GM12801 (cell line): ENCODE data around the gene P3H4.

Experiments
- CTCF ChIP-seq: IDR thresholded peaks from one replicate; pipeline ENCODE4 v1.5.1; 2011; ENCODE audit warnings: control low read depth; ENCODE audit not compliant: insufficient read length; ENCODE audit errors: extremely low read depth

Gene P3H4

GRCh38 chr17:41800601-41801373 is 11.0 kb downstream of the P3H4 start:
- no peak for TF ChIP-seq CTCF

- TF ChIP-seq CTCF, result no peak
Measured at GRCh38 chr17:41799366-41799765, 12.4 kb downstream of the P3H4 start.

DNA sequence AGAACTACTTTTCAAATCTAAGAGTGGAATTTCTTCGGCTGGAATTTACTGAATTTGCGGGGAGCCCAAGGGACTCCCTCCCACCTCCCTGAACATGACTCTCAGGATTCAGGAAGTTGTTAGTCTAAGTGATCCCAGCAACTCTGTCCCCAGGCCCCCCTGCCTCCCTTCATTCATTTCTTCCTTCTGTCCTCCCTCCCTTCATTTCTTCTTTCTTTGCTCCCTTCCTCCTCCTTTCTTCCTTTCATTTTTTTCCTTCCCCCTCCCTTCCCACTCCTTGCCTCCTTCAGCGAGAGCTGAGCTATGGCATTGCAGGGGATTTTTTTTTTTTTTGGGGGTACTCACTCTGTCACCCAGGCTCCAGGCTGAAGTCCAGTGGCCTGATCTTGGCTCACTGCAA is 14.4 kb downstream of the P3H4 start:
- TF ChIP-seq CTCF, result no peak

- no peak for TF ChIP-seq CTCF
Measured at GRCh38 chr17:41796121-41796895, 15.4 kb downstream of the P3H4 start.

- TF ChIP-seq CTCF, result no peak
Measured at GRCh38 chr17:41794540-41794975, 17.2 kb downstream of the P3H4 start.

DNA sequence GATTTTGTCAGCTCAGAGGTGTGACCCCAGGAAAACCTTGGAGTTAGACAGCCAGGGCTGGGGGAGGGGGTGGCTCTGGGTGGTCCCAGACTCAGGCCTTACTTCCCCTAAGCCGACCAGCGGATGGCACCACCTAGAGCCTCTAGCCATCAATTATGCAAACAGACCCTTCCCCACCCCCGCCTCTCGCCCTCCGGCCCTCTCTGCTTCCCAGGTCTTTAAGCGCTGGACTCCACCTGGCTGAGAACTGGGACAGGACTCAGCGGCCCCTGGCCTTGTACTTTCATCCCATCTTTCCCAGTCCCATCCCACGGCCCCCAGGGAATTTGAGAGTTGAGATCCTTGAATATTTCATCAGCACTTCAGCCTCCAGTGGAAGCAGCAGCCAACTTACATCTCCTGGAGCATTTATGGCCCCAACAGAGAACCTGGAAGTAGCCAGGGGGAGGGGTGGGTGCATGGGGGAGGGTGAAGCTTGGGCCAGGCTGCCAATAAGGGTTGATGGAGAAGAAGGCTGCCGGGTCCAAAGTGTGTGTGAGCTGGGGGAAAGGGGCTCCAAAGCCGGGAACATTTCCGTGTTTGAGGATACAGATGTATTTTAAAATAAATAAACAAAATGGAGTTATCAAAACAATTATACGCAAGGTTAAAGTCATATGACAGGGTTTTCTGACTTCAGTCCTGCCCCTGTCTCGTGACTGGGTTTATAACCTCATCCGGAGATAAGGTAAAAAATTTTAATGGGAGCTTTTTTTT is 17.8 kb downstream of the P3H4 start:
- TF ChIP-seq CTCF, result no peak

DNA sequence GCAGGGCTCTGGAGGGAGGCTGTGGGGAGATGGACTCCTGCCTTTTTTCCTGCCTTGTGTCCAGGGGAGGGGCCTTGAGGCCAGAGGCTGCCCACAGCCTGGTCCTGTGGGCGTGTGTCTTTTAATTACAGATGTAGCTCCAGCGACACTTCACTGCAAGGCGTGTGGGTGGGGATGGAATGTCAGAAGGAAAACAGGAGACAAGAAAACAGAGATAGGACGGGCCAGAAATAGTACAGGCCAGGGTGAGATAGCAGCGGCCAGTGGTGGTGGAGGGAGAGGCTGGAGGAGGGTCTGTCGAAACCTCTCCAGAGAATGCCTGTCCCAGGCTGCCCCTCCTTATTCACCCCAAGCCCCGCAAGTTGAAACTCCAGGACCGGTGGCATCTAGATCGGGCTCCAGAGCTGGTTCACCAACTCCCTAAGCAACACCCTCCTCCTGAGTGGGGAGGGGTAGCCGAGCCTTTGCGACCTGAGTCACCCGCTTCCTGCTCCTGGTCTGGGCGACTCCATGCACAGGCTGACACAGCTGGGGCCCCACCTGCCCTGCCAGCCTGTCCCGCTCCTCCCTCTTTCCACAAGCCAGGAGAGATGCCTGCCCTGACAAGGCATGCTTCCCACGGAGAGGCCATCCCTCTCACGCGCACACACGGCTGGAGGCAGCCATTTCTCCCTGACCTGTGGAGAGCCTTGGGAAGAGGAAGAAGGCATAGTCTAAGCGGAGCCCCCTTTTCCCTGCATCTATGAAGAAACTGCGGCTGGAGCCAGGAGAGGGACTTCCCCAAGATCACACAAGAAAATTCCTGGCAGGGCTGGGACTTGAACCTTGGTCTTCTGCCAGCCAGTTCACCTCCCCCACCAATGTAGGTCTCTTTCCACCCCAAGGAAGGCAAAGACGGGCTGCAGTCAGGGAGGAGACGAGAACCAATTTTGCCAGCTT is 18.6 kb downstream of the P3H4 start:
- no peak for TF ChIP-seq CTCF
